ENCODE results near the gene LAMA2.

LAMA2 gene

DNA sequence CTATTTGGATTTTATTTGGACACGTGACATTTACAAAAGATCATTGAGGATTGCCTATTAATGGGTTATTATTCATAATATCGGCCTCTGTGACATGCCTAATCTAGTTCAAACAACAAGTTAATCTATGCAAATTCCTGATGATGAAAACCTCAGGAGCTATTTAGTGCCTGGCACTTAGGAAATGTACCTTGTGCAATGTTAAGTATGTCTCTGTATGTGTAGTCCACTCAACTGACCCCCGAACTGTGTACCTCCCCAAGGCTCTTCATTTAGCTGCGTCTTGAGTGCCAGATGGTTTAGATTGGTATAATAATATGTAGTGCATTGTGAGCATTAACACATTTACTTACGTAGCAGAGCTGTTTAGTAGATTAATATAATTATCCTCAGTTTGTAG lies 6.9 kb downstream of the LAMA2 start:
- H3K27ac ChIP-seq = no peak overlapping the region
- no peak for DNase-seq (ENCODE audit: low read depth, low spot score)
- H3K4me3 ChIP-seq = no peak overlapping the region
- TF ChIP-seq FOXP2 (optimal IDR thresholded peaks at IDR 0.05; ENCODE audit: control extremely low read depth, extremely low read length, insufficient read depth) = no peak
- TF ChIP-seq EZH2 (IDR thresholded peaks at IDR 0.05) = no peak
- no peak for TF ChIP-seq POLR2AphosphoS5 (IDR thresholded peaks at IDR 0.05; ENCODE audit: borderline replicate concordance, low read depth, low read length)
- H3K36me3 ChIP-seq (ENCODE audit: insufficient read depth, low read length) = no peaks in the 10 kb centered on the region
- no peak overlapping the region for H3K9ac ChIP-seq (ENCODE audit: insufficient read length)
- no peaks in the 10 kb centered on the region for H3K9me3 ChIP-seq (ENCODE audit: low read depth, low read length)

- no peaks in the 10 kb centered on the region for H3K36me3 ChIP-seq (ENCODE audit: insufficient read depth, low read length)
- DNase-seq (ENCODE audit: low read depth, low spot score) = no peak
- TF ChIP-seq EZH2 (IDR thresholded peaks at IDR 0.05) (no peak), FOXP2 (optimal IDR thresholded peaks at IDR 0.05; ENCODE audit: control extremely low read depth, extremely low read length, insufficient read depth) (no peak), POLR2AphosphoS5 (IDR thresholded peaks at IDR 0.05; ENCODE audit: borderline replicate concordance, low read depth, low read length) (no peak)
- no peaks in the 10 kb centered on the region for H3K9me3 ChIP-seq (ENCODE audit: low read depth, low read length)
- no peak overlapping the region for H3K27ac ChIP-seq
- H3K4me3 ChIP-seq = no peak overlapping the region
- H3K9ac ChIP-seq (ENCODE audit: insufficient read length) = no peak overlapping the region
Measured at GRCh38 chr6:128892079-128892478, 9.1 kb downstream of the LAMA2 start.

GRCh38 chr6:128899341-128900050 lies 16.6 kb downstream of the LAMA2 start:
- H3K9me3 ChIP-seq (ENCODE audit: low read depth, low read length) = no peaks in the 10 kb centered on the region
- H3K4me3 ChIP-seq = no peak overlapping the region
- DNase-seq (ENCODE audit: low read depth, low spot score) = no peak
- no peaks in the 10 kb centered on the region for H3K36me3 ChIP-seq (ENCODE audit: insufficient read depth, low read length)
- H3K9ac ChIP-seq (ENCODE audit: insufficient read length) = no peak overlapping the region
- no peak for TF ChIP-seq POLR2AphosphoS5 (IDR thresholded peaks at IDR 0.05; ENCODE audit: borderline replicate concordance, low read depth, low read length)
- TF ChIP-seq FOXP2 (optimal IDR thresholded peaks at IDR 0.05; ENCODE audit: control extremely low read depth, extremely low read length, insufficient read depth) = no peak
- no peak for TF ChIP-seq EZH2 (IDR thresholded peaks at IDR 0.05)
- no peak overlapping the region for H3K27ac ChIP-seq

DNA sequence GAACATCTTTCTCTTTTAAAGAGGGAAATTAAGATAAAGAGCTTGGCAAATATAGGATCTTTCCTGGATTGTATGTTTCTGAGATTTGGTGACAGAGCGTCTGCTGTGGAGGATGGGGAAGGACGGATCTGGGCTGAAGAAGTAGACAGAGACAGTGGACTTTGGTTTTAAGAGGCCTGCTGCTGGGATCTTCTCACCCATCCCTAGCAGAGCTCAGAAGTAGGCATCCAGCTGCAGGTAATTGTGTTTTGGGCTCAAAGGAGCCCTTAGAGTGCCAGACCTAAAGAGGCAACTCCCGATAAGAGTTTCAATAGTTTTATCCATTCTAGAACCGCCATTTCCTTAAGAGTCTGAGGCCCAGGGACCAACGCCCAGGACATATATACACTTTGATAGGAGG lies 20.8 kb downstream of the LAMA2 start:
- TF ChIP-seq EZH2 (IDR thresholded peaks at IDR 0.05) = no peak
- no peak for TF ChIP-seq FOXP2 (optimal IDR thresholded peaks at IDR 0.05; ENCODE audit: control extremely low read depth, extremely low read length, insufficient read depth)
- no peak for TF ChIP-seq POLR2AphosphoS5 (IDR thresholded peaks at IDR 0.05; ENCODE audit: borderline replicate concordance, low read depth, low read length)
- no peak overlapping the region for H3K9ac ChIP-seq (ENCODE audit: insufficient read length)
- no peak overlapping the region for H3K27ac ChIP-seq
- no peaks in the 10 kb centered on the region for H3K9me3 ChIP-seq (ENCODE audit: low read depth, low read length)
- DNase-seq (ENCODE audit: low read depth, low spot score) = no peak
- H3K4me3 ChIP-seq = no peak overlapping the region
- no peaks in the 10 kb centered on the region for H3K36me3 ChIP-seq (ENCODE audit: insufficient read depth, low read length)

DNA sequence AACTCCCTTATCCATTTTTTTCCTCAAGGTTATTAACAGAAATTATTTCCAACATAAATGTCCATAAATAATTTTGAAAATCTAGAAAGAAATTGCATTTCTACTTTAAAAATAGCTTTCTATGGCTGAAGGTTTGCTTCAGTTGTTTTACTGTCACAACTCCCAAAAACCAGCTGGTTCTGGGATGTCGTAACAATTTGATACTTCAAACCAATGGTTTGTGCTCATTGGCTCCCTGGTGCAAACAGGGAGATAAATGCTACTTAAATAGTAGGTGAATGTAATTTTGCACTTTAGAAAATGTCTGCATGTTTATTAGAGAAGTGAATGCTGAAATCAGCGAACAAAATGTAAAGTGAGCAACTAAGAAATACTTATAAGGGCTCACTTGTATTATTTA lies 31.1 kb downstream of the LAMA2 start:
- DNase-seq (ENCODE audit: low read depth, low spot score) = no peak
- H3K36me3 ChIP-seq (ENCODE audit: insufficient read depth, low read length) = no peaks in the 10 kb centered on the region
- no peak overlapping the region for H3K4me3 ChIP-seq
- TF ChIP-seq FOXP2 (optimal IDR thresholded peaks at IDR 0.05; ENCODE audit: control extremely low read depth, extremely low read length, insufficient read depth) (no peak), EZH2 (IDR thresholded peaks at IDR 0.05) (no peak), POLR2AphosphoS5 (IDR thresholded peaks at IDR 0.05; ENCODE audit: borderline replicate concordance, low read depth, low read length) (no peak)
- no peak overlapping the region for H3K9ac ChIP-seq (ENCODE audit: insufficient read length)
- H3K27ac ChIP-seq = no peak overlapping the region
- H3K9me3 ChIP-seq (ENCODE audit: low read depth, low read length) = no peaks in the 10 kb centered on the region

DNA sequence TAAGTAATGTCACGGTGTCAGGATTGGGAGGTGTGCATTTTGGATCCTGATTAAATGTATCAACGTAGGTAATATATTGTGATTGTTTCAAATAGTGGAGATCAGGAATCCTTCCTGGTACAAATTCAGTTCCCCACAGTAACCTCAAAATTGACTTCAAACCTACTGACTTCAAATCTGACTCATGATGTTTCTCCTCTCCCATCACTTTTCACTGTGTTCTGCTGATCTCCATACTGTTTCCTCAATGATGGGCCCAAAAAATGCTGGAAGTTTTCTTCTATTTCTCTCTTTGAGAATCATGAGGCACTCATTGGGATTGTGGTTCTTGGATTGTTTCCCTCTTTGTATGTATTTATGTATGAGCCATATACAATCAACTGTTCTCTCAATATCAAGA lies 35.9 kb downstream of the LAMA2 start:
- no peak for TF ChIP-seq EZH2 (IDR thresholded peaks at IDR 0.05)
- TF ChIP-seq POLR2AphosphoS5 (IDR thresholded peaks at IDR 0.05; ENCODE audit: borderline replicate concordance, low read depth, low read length) = no peak
- TF ChIP-seq FOXP2 (optimal IDR thresholded peaks at IDR 0.05; ENCODE audit: control extremely low read depth, extremely low read length, insufficient read depth) = no peak
- H3K27ac ChIP-seq = no peak overlapping the region

DNA sequence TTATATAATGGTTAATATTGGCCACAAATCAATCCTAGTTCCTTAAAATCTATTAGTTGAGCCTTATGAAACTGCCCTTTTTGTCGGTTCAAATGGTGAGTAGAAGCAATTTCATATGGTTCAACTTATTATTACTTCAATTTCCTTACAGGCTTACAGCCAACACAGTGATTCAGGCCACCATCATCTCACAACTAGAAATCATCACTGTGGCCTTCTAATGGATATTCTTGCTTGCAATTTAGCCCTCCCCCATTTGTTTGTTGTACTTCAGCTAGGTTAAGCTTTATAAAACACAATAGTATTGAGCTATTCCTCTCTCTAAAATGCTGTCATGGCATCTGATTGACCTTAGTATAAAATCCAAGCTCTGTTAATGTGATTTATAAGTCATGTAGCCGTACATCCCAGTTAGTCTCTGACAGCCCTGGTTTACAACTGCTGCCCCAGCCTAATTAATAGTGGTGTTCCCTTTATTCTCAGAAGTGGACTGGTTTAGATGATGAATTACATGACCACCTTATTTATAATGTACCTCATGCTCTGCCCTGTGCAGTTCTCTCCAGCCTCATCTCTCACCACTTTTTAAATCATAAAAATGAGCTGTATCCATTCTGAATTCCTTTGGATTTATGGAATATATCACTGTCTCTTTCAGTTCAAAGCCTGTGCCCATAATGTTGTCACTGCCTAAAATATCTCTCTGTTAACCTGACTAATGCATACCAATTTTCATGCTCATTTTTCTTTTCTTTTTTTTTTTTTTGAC lies 36.7 kb downstream of the LAMA2 start:
- Histone ChIP-seq H3K4me3 (no peak overlapping the region), H3K9me3 (ENCODE audit: low read depth, low read length) (no peaks in the 10 kb centered on the region), H3K36me3 (ENCODE audit: insufficient read depth, low read length) (no peaks in the 10 kb centered on the region), H3K27ac (no peak overlapping the region), H3K9ac (ENCODE audit: insufficient read length) (no peak overlapping the region)
- DNase-seq (ENCODE audit: low read depth, low spot score) = no peak
- TF ChIP-seq FOXP2 (optimal IDR thresholded peaks at IDR 0.05; ENCODE audit: control extremely low read depth, extremely low read length, insufficient read depth) = no peak
- no peak for TF ChIP-seq POLR2AphosphoS5 (IDR thresholded peaks at IDR 0.05; ENCODE audit: borderline replicate concordance, low read depth, low read length)
- no peak for TF ChIP-seq EZH2 (IDR thresholded peaks at IDR 0.05)

More for the DNA sequence above, 35.9 kb downstream of the LAMA2 start:
- DNase-seq (ENCODE audit: low read depth, low spot score) = no peak
- no peaks in the 10 kb centered on the region for H3K36me3 ChIP-seq (ENCODE audit: insufficient read depth, low read length)
- no peak overlapping the region for H3K4me3 ChIP-seq
- no peak overlapping the region for H3K9ac ChIP-seq (ENCODE audit: insufficient read length)
- H3K9me3 ChIP-seq (ENCODE audit: low read depth, low read length) = no peaks in the 10 kb centered on the region

DNA sequence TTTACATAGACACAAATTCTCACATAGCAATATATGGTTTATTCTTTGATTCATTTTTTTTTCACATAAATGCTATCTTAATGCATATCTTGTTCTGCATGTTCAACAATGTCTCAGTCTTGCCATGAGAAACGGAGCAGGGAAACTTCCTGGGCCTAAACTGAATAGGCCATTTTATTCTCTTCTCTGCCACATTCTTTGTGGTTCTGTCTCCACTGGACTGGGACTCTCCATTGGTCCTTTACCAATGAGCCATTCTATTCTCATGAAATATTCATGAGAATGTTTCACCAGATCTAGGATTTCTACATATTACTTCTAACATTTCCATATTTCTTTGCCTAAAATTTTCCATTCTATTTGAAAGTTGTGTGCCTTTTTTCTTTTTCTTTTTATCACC lies 42.8 kb downstream of the LAMA2 start:
- Histone ChIP-seq H3K9me3 (ENCODE audit: low read depth, low read length) (no peaks in the 10 kb centered on the region), H3K36me3 (ENCODE audit: insufficient read depth, low read length) (no peaks in the 10 kb centered on the region), H3K27ac (no peak overlapping the region), H3K9ac (ENCODE audit: insufficient read length) (no peak overlapping the region), H3K4me3 (no peak overlapping the region)
- no peak for DNase-seq (ENCODE audit: low read depth, low spot score)
- TF ChIP-seq POLR2AphosphoS5 (IDR thresholded peaks at IDR 0.05; ENCODE audit: borderline replicate concordance, low read depth, low read length) (no peak), EZH2 (IDR thresholded peaks at IDR 0.05) (no peak), FOXP2 (optimal IDR thresholded peaks at IDR 0.05; ENCODE audit: control extremely low read depth, extremely low read length, insufficient read depth) (no peak)

Measured in SK-N-MC (cell line).